C4-2B (cell line): ENCODE measurements around the gene COMMD1.
"Not testable (repeated sequence)": the region's sequence is repeated elsewhere in the genome, so short reads cannot be mapped to it uniquely, and the experiment has no call there.

Source experiments
- H3K27ac ChIP-seq: fragments of 450-650 bp; 2 replicates; pipeline ENCODE4 v1.5.1; 2017
- ZFX ChIP-seq: fragments of 450-650 bp; IDR thresholded peaks from 2 replicates; pipeline ENCODE4 v1.6.1; 2017
- TF ChIP-seq, protein P1 (sequence below): fragments of 450-650 bp; conservative IDR thresholded peaks from 2 replicates; pipeline ENCODE4 v1.5.1; 2017; ENCODE audit warnings: mild to moderate bottlenecking

Gene COMMD1

DNA sequence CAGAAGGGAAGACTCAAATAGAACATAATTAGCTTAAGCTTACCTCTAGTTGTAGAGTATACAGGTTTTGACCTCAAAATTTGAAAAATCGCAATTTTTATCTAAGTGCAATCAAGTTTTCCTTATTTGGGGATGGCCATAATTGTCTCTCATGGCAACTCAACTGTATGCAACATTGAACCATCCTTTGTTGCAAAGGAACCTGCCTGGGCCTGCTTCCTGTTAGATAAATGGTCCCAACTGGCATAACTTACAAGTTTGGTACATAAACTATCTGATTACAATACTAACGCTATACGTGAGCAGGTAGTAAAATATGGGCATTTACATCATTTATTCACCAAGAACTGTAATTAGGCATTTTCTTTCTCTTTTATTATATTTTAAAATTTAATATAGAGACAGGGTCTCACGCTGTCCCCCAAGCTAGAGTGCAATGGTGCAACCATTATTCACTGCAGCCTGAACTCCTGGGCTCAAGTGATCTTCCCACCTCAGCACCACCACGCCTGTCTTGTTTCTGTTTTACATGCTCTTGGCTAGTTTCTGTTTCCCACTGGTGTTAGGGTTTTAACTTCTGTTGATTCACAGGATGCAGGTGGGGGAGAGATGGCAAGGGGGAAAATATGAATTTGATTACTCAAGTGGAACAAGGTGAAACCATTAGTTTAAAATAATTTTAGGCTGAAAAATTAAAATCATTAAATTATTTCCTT, 235.1 kb downstream of the COMMD1 start:
- TF ChIP-seq ZFX: no peak
- TF ChIP-seq, protein P1, sequence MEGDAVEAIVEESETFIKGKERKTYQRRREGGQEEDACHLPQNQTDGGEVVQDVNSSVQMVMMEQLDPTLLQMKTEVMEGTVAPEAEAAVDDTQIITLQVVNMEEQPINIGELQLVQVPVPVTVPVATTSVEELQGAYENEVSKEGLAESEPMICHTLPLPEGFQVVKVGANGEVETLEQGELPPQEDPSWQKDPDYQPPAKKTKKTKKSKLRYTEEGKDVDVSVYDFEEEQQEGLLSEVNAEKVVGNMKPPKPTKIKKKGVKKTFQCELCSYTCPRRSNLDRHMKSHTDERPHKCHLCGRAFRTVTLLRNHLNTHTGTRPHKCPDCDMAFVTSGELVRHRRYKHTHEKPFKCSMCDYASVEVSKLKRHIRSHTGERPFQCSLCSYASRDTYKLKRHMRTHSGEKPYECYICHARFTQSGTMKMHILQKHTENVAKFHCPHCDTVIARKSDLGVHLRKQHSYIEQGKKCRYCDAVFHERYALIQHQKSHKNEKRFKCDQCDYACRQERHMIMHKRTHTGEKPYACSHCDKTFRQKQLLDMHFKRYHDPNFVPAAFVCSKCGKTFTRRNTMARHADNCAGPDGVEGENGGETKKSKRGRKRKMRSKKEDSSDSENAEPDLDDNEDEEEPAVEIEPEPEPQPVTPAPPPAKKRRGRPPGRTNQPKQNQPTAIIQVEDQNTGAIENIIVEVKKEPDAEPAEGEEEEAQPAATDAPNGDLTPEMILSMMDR: no peak
- H3K27ac ChIP-seq: no peak overlapping the region

GRCh38 chr2:62141142-62141740, 235.8 kb downstream of the COMMD1 start:
- H3K27ac ChIP-seq: no peak overlapping the region
- TF ChIP-seq ZFX: no peak
- TF ChIP-seq, protein P1: no peak

DNA sequence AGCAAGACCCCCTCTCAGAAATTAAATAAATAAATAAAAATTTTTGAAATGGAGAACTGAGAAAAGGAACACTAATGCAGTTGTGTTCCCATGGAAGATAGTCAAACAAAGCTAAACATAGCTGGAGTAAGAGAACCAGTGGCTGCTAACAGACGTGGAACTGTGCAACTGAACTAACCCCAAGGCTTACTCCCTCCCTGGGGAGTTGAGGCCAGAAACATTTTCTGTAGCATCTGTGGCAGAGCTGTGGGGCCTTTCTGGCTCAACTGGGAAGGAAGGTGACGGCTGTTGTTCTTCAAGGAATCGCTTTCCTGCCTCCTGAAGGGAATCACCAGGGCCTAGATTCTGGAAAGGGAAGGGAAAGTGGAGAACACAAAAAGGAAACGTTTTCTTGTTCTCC, 236.6 kb downstream of the COMMD1 start:
- no peak overlapping the region for H3K27ac ChIP-seq

DNA sequence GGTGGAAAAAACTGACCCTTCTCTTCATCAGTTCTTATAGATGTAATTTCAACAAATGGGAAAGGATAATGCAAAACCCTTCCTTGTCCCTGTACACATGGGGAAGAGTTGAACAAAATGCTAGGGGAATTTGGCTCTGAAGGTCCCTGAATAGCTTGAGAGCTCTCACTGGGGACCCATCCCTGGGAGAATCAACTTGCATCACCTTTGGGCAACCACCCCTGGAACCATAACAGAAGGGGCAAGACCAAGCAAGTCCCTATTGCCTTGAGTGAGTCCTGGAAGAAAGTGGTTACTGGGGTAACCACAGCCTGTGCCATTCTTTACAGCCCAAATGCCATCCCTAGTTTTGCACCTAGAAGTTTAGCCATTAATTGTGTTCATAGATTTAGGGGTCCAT, 238.2 kb downstream of the COMMD1 start:
- H3K27ac ChIP-seq: no peak overlapping the region

More for the DNA sequence above, 236.6 kb downstream of the COMMD1 start:
- no peak for TF ChIP-seq ZFX
- TF ChIP-seq, protein P1: no peak

DNA sequence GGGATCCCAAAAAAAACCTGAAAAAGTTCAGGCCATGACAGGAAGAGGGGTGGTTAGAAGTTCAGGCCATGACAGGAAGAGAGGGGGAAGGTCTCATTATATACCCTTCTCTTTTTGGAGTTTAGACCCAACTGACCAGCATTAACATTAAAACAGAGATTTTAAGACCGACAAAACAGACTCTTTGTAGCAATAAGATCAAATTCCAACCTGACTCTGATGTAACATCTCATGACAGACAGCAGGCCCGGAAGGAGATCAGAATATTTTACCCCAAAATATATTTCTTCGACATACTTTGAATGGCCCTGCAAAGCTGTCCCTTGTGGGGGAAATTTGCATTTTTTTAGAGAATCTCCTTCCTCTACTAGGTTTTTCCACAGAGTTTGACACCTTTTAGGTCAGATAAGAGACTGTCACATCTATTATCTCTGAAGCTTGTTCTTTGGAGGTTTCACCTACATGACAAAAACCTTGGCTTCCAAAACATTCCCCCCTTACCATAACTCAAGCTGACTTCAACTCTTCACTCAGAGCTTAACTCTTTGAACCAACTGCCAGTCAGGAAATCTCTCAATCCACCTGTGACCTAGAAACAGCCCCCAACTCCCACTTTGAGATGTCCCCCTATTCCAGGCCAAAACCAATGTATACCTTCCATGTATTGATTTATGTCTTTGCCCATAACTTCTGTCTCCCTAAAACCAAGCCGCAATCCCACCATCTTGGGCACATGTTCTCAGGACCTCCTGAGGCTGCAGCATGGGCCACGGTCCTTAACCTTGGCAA, 239.4 kb downstream of the COMMD1 start:
- TF ChIP-seq, protein P1: no peak
- no peak for TF ChIP-seq ZFX
- H3K27ac ChIP-seq: no peak overlapping the region

More for the DNA sequence above, 238.2 kb downstream of the COMMD1 start:
- TF ChIP-seq ZFX: no peak
- TF ChIP-seq, protein P1: no peak

GRCh38 chr2:62145478-62146100, 240.1 kb downstream of the COMMD1 start:
- H3K27ac ChIP-seq: no peak overlapping the region
- no peak for TF ChIP-seq ZFX
- TF ChIP-seq, protein P1: no peak

DNA sequence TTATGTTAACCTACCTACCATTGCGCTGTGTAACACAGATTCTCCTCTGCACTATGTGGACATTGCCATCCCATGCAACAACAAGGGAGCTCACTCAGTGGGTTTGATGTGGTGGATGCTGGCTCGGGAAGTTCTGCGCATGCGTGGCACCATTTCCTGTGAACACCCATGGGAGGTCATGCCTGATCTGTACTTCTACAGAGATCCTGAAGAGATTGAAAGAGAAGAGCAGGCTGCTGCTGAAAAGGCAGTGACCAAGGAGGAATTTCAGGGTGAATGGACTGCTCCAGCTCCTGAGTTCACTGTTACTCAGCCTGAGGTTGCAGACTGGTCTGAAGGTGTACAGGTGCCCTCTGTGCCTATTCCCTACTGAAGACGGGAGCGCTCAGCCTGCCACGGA, 241.3 kb downstream of the COMMD1 start:
- not testable (repeated sequence) for H3K27ac ChIP-seq
